Measurements from ENCODE around the gene IKBKE.

Gene IKBKE

GRCh38 chr1:206469933-206470691, at the start of gene IKBKE:
TSS of gene IKBKE (plus strand) at chr1:206470476. CDS start at chr1:206473228, 2,752 bp downstream.
- peak in 40 of 42 donors; percentile 35 to 87 (median 64) for DNase-seq
- intact Hi-C loops (cut with DNase I), result no loop called here

- intact Hi-C loops (cut with DNase I), result no loop called here
- DNase-seq, result no peak
Measured at GRCh38 chr1:206421616-206422340, 48.5 kb upstream of the IKBKE start.

GRCh38 chr1:206422525-206422924, 47.8 kb upstream of the IKBKE start:
- intact Hi-C loops (cut with DNase I), result no loop called here

GRCh38 chr1:206427291-206427690, 43.0 kb upstream of the IKBKE start:
- DNase-seq, result no peak

More at GRCh38 chr1:206422525-206422924, 47.8 kb upstream of the IKBKE start:
- no peak for DNase-seq

GRCh38 chr1:206429421-206429820, 40.9 kb upstream of the IKBKE start:
- intact Hi-C loops (cut with DNase I), result no loop called here
- DNase-seq, result no peak

More at GRCh38 chr1:206427291-206427690, 43.0 kb upstream of the IKBKE start:
- intact Hi-C loops (cut with DNase I), result no loop called here

DNA sequence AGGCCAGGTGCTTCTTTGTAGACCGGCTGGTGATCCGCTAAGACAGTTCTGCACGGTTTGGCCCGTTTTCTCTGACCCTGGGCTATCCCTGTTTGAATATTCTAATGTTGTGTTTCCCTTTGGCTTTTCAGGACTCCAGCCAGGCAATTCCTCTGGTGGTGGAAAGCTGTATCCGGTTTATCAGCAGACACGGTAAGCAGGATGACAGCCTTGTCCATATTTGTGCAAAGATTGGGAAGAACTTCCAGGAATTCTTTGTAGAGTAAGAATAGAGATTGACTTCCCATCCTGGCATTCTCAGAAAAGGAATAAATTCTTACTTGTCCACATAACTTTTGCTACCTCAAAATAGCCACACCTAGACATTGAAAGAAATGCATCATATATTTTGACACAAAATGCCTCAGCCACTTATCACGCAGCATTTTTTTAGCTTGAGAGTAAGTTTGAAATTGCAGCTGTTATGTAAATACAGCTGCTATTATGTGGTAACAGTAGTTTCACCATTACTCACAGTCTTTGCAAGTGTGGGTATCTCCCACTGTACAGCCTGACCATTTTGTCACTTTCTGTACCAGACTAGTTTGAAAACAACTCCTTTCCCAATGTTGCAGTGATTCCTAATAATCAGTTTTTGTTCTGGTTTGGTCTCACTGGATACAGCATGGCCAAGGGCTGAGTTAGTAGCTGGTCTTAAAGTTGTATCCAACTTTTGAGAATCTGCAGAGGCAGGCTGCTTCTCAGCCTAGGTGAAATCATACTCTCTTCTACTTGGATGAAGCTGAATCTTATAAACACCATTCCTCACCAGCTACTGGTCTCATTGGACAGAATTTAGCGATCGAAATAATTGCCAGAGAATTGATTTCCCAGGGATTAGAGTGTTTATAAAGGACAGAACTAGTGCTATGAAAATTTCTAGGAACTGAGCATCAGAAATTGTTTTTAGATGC, 40.0 kb upstream of the IKBKE start:
- no peak for DNase-seq
- intact Hi-C loops (cut with DNase I), result no loop called here

GRCh38 chr1:206435445-206435844, 34.8 kb upstream of the IKBKE start:
- DNase-seq, result no peak
- intact Hi-C loops (cut with DNase I), result no loop called here

GRCh38 chr1:206438554-206438953, 31.7 kb upstream of the IKBKE start:
- intact Hi-C loops (cut with DNase I), result no loop called here
- no peak for DNase-seq

DNA sequence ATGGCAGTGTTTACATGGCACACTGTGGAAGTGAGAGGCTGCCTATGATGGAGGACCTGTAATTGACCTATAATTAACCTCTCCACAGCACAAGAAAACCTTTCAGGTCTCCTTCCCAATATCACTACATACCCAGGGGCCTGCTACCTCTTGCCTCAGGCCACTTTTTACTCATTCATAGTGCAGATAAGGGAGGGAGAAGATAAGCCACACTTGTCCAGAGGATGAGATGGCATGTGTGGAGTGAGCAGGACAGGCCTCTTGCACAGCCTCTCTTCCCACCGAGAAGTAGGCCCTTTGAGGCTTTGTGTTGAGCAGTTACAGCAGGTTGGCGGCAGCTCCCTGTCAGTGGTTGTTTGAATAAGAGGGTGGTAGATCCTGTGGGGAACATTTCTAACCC, 31.1 kb upstream of the IKBKE start:
- intact Hi-C loops (cut with DNase I), result no loop called here
- DNase-seq, result no peak

- no peak for DNase-seq
- intact Hi-C loops (cut with DNase I), result no loop called here
Measured at GRCh38 chr1:206441336-206441967, 28.8 kb upstream of the IKBKE start.

- no peak for DNase-seq
- intact Hi-C loops (cut with DNase I), result no loop called here
Measured at GRCh38 chr1:206442101-206442500, 28.2 kb upstream of the IKBKE start.

DNA sequence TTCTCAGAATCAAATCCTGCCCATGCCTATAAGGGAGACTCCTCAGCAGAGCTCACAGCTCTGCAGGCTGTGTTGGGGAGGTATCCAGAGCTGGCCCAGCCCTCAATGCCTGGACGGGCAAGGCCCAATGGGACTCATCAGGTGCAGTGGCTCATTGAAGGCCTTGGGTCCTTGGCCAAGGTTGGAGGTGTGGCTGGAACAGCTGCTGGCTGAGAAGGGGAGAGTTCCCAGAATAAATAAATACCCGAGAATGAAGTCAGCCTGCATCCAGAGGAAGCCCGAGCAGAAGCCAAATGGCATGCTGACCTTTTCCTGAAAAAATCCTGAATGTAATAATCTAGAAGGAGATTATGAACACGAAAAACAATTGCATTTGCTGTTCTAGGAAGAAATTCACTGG, 25.2 kb upstream of the IKBKE start:
- DNase-seq, result no peak

DNA sequence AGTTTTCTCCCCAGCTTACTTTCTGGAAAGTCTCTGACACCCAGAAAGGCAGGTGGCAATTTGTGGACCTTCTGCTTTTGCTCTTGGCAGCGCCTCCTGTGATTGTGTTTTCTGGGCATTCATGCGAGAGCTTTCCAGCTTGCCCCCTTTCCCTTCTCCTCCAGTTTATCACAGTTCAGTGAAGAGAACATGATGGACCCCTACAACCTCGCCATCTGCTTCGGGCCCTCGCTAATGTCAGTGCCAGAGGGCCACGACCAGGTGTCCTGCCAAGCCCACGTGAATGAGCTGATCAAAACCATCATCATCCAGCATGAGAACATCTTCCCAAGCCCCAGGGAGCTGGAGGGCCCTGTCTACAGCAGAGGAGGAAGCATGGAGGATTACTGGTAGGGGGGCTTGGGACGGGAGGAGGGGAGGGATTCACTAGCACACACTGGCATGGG, 24.3 kb upstream of the IKBKE start:
- DNase-seq, result no peak
- intact Hi-C loops (cut with DNase I), result no loop called here

More for the DNA sequence above, 25.2 kb upstream of the IKBKE start:
- intact Hi-C loops (cut with DNase I), result no loop called here

DNA sequence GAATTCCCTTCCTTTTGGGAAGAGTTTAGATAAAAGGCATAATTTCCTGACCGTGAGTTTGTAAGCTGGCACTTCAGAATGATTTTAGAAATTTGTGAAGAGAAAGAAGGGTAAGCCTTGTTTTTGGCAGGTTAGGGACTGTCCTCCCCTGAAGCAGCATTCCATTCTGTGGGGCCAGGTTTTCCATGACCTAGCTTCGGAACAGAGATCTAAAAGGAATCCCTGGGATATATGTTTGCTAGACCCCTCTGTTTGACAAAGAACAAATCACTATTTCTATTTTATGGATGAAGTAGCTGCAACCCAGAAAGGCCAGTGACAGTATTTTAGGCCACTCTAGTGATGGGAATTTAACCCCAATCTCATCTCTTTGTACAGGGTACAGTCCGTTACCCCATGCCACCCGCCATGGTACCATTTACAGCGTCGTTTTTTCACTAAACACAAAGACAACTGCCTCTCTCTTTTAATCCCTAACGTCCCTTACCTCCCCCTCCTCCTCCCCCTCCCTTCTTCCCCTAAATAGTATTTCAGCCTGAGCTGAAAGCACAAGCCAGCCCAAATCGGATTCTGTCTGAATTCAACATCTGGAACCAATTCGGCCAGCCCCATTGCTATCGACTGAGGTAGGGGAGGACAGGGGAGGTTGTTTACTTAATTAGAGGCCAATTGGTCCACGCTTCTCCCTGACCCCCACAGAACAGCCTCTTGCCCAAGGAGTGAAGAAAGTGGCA, 23.4 kb upstream of the IKBKE start:
- intact Hi-C loops (cut with DNase I), result no loop called here

DNA sequence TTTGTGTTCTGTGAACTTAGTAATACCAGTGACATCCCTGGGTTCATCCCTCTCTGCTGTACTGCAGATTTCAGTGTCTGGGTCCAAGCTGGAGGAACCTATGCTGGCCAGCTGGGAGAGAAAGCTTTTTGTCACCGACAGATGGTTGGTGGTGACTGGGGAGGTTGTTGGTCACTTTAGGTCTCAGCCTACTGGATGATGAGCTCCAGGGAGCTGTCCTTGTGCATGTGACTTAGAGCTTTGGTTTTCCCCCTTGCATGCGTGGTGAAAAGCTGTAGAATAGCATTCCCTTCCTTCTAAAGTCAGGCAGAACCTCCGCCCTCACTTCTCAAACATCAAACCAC, 22.9 kb upstream of the IKBKE start:
- no peak for DNase-seq
- intact Hi-C loops (cut with DNase I), result no loop called here

More for the DNA sequence above, 23.4 kb upstream of the IKBKE start:
- DNase-seq, result no peak

- peak in 2 of 42 donors; percentile 39 to 43 for DNase-seq
- intact Hi-C loops (cut with DNase I), result no loop called here
Measured at GRCh38 chr1:206447792-206448191, 22.5 kb upstream of the IKBKE start.

- intact Hi-C loops (cut with DNase I), result no loop called here
- DNase-seq, result no peak
Measured at GRCh38 chr1:206448471-206448870, 21.8 kb upstream of the IKBKE start.

DNA sequence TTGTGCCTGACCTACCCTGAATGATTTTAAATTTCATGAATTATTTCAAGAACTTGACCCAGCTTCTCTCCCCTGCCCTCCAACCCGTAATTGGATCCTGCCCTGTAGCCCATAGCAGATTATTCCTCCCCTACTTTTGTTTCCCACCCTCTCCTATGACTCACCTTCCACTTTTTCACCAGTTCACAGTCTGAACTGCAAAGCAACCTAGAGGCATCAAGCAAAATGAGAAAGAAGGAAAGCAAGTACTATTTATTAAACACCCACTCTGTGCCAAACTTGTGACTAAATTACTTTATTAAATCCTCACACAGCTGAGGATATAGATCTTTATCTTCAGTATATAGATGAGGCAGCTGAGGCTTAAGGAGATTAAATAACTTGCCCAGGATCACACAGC, 20.7 kb upstream of the IKBKE start:
- intact Hi-C loops (cut with DNase I), result no loop called here
- no peak for DNase-seq
